ENCODE results near the gene RIPOR3. TPM values are rescaled to one million over a fixed set of nuclear protein-coding genes. Genes with fewer than 3 reads are reported as not detected.

RIPOR3 gene
- total RNA-seq, 4 donors from 2014 or later: 6.1 to 25.7 (median 15.3) TPM

GRCh38 chr20:50559856-50560638, 131.3 kb downstream of the RIPOR3 start:
- intact Hi-C loops (cut with DNase I): no loop called here
- Histone ChIP-seq H3K4me1 (peaks cover 25 to 55% (median 46%) of the 10 kb centered on the region in 4 donors), H3K9me3 (no peaks in the 10 kb centered on the region), H3K4me3 (no peak overlapping the region), H3K36me3 (peaks cover 0 to 31% (median 11%) of the 10 kb centered on the region in 4 donors), H3K27ac (replicated peaks in 1 of 4) (peak overlapping the region in 1 of 4 donors; percentile 80), H3K27me3 (no peaks in the 10 kb centered on the region)
- TF ChIP-seq POLR2A (IDR thresholded peaks at IDR 0.05; ENCODE audit: low read depth) (no peak), POLR2AphosphoS5 (IDR thresholded peaks at IDR 0.05) (no peak), EP300 (IDR thresholded peaks at IDR 0.05) (no peak)
- TF ChIP-seq, protein P1, sequence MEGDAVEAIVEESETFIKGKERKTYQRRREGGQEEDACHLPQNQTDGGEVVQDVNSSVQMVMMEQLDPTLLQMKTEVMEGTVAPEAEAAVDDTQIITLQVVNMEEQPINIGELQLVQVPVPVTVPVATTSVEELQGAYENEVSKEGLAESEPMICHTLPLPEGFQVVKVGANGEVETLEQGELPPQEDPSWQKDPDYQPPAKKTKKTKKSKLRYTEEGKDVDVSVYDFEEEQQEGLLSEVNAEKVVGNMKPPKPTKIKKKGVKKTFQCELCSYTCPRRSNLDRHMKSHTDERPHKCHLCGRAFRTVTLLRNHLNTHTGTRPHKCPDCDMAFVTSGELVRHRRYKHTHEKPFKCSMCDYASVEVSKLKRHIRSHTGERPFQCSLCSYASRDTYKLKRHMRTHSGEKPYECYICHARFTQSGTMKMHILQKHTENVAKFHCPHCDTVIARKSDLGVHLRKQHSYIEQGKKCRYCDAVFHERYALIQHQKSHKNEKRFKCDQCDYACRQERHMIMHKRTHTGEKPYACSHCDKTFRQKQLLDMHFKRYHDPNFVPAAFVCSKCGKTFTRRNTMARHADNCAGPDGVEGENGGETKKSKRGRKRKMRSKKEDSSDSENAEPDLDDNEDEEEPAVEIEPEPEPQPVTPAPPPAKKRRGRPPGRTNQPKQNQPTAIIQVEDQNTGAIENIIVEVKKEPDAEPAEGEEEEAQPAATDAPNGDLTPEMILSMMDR (IDR thresholded peaks at IDR 0.05): no peak
- WGBS: 72% methylated on average over 8 of the region's 8 CpGs
- DNase-seq (ENCODE audit: extremely low spot score): no peak

DNA sequence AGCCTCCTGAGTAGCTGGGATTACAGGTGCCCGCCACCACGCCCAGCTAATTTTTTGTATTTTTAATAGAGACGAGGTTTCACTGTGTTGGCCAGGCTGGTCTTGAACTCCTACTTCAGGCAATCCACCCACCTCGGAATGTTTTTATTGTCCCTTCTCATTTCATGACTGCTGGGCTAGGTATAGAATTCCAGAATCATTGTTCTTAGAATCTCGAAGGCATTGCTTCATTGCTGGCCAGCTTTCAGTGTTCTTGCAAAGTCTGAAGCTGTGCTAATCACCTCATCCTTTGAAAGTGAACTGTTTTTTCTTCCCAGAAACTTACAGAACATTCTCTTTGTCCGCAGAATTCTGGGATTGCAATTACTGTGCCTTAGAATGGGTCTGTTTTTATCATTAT, 132.2 kb downstream of the RIPOR3 start:
- intact Hi-C loops (cut with DNase I): no loop called here
- TF ChIP-seq POLR2AphosphoS5 (IDR thresholded peaks at IDR 0.05): no peak
- TF ChIP-seq POLR2A (IDR thresholded peaks at IDR 0.05; ENCODE audit: low read depth): no peak
- TF ChIP-seq, protein P1 (IDR thresholded peaks at IDR 0.05): no peak
- no peak for TF ChIP-seq EP300 (IDR thresholded peaks at IDR 0.05)
- H3K9me3 ChIP-seq: no peaks in the 10 kb centered on the region
- peaks cover 0 to 26% (median 10%) of the 10 kb centered on the region in 4 donors for H3K36me3 ChIP-seq
- no peak overlapping the region for H3K27ac ChIP-seq (replicated peaks in 1 of 4)
- no peak overlapping the region for H3K4me3 ChIP-seq
- no peak for DNase-seq (ENCODE audit: extremely low spot score)
- WGBS: 95% methylated on average over 6 of the region's 6 CpGs
- H3K4me1 ChIP-seq: peaks cover 25 to 48% (median 39%) of the 10 kb centered on the region in 4 donors
- no peaks in the 10 kb centered on the region for H3K27me3 ChIP-seq

- Histone ChIP-seq H3K27me3 (no peaks in the 10 kb centered on the region), H3K4me1 (peaks cover 24 to 52% (median 41%) of the 10 kb centered on the region in 4 donors), H3K9me3 (no peaks in the 10 kb centered on the region), H3K27ac (replicated peaks in 1 of 4) (no peak overlapping the region), H3K4me3 (no peak overlapping the region), H3K36me3 (peaks cover 0 to 25% (median 10%) of the 10 kb centered on the region in 4 donors)
- DNase-seq (ENCODE audit: extremely low spot score): no peak
- 64% methylated on average over 4 of the region's 4 CpGs for WGBS
- intact Hi-C loops (cut with DNase I): no loop called here
- TF ChIP-seq, protein P1 (IDR thresholded peaks at IDR 0.05): no peak
- no peak for TF ChIP-seq POLR2AphosphoS5 (IDR thresholded peaks at IDR 0.05)
- no peak for TF ChIP-seq EP300 (IDR thresholded peaks at IDR 0.05)
- TF ChIP-seq POLR2A (IDR thresholded peaks at IDR 0.05; ENCODE audit: low read depth): no peak
Measured at GRCh38 chr20:50558483-50558925, 132.8 kb downstream of the RIPOR3 start.

DNA sequence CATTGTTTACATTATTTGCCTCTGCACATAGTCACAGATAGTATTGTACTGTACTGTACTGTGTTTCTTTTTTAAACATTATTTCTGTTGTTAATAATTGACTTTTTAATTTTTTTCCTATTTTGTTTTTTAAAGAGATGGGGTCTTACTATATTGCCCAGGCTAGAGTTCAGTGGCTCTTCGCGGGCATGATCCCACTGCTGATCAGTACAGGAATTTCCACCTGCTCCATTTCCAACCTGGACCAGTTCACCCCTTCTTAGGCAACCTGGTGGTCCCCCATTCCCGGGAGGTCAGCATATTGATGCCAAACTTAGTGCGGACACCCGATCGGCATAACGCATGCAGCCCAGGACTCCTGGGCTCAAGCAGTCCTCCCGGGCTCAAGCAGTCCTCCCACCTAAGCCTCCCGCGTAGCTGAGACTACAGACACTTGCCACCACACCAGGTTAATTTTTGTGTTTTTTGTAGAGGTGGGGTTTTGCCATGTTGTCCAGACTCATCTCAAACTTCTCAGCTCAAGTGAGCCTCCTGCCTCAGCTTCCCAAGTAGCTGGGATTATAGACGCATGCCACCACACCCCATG, 133.7 kb downstream of the RIPOR3 start:
- H3K9me3 ChIP-seq: no peaks in the 10 kb centered on the region
- no peak overlapping the region for H3K27ac ChIP-seq (replicated peaks in 1 of 4)
- 95% methylated on average over 11 of the region's 11 CpGs for WGBS
- H3K36me3 ChIP-seq: peaks cover 0 to 19% (median 9%) of the 10 kb centered on the region in 4 donors
- intact Hi-C loops (cut with DNase I): no loop called here
- no peak overlapping the region for H3K4me3 ChIP-seq
- DNase-seq (ENCODE audit: extremely low spot score): no peak
- H3K27me3 ChIP-seq: no peaks in the 10 kb centered on the region
- H3K4me1 ChIP-seq: peaks cover 15 to 43% (median 36%) of the 10 kb centered on the region in 4 donors
- TF ChIP-seq POLR2A (IDR thresholded peaks at IDR 0.05; ENCODE audit: low read depth): no peak
- no peak for TF ChIP-seq EP300 (IDR thresholded peaks at IDR 0.05)
- TF ChIP-seq, protein P1 (IDR thresholded peaks at IDR 0.05): no peak
- TF ChIP-seq POLR2AphosphoS5 (IDR thresholded peaks at IDR 0.05): no peak
